NT2/D1 (cell line): ENCODE data around the gene GPC6.

Experiments used
- DNase-seq: peaks from one replicate; pipeline ENCODE4 v3.0.0-alpha.2; 2011; ENCODE audit warnings: low read depth, low spot score
- H3K27me3 ChIP-seq: 2 replicates; pipeline ENCODE4 v1.6.0; 2011; ENCODE audit warnings: mild to moderate bottlenecking; ENCODE audit not compliant: insufficient read length, insufficient read depth
- H3K36me3 ChIP-seq: 2 replicates; pipeline ENCODE4 v1.6.1; 2011; ENCODE audit warnings: mild to moderate bottlenecking, low read length, mixed read lengths; ENCODE audit not compliant: insufficient read depth, insufficient read length
- H3K4me1 ChIP-seq: 2 replicates; pipeline ENCODE4 v1.5.1; 2011; ENCODE audit not compliant: insufficient read depth, insufficient read length
- H3K4me3 ChIP-seq: 2 replicates; pipeline ENCODE4 v1.5.1; 2011; ENCODE audit warnings: low read depth; ENCODE audit not compliant: insufficient read length
- H3K9ac ChIP-seq: 2 replicates; pipeline ENCODE4 v1.6.0; 2011; ENCODE audit warnings: low read depth; ENCODE audit not compliant: insufficient read length
- H3K9me3 ChIP-seq: 2 replicates; pipeline ENCODE4 v1.5.1; 2011; ENCODE audit warnings: mild to moderate bottlenecking, low read length; ENCODE audit not compliant: insufficient read depth
- SUZ12 ChIP-seq: IDR thresholded peaks from 2 replicates; pipeline ENCODE4 v1.6.1; 2011; ENCODE audit not compliant: insufficient read length, insufficient read depth; ENCODE audit errors: extremely low read depth
- YY1 ChIP-seq: IDR thresholded peaks from 2 replicates; pipeline ENCODE4 v1.6.1; 2011; ENCODE audit not compliant: insufficient read length, insufficient read depth
- ZNF274 ChIP-seq: IDR thresholded peaks from 2 replicates; pipeline ENCODE4 v1.6.1; 2011; ENCODE audit warnings: mild to moderate bottlenecking, low read depth, low read length

GPC6 gene

GRCh38 chr13:94444826-94445225 is 1218.2 kb downstream of the GPC6 start:
- Histone ChIP-seq H3K4me3 (no peak overlapping the region), H3K9ac (no peak overlapping the region), H3K4me1 (no peaks in the 10 kb centered on the region), H3K36me3 (no peaks in the 10 kb centered on the region), H3K27me3 (no peaks in the 10 kb centered on the region), H3K9me3 (no peaks in the 10 kb centered on the region)
- no peak for DNase-seq
- TF ChIP-seq YY1 (no peak), ZNF274 (no peak), SUZ12 (no peak)

DNA sequence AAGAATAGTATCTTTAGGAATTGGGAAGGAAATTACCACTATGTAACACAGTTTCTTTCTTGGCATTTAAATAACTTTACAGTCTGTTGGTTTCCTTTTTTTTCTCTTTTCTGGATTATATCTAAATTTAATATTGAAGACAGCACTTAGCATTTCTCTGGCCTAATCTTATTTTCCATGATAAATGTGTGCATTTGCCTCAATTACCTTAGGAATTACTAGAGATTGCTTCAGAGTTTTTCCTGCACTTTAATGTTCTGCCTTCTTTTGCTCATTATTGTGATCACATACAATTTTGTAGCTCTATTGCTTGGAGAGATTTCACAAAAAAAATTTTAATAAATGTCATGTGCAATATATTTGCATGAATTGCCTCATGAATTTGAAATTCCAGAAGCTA is 1227.7 kb downstream of the GPC6 start:
- Histone ChIP-seq H3K9ac (no peak overlapping the region), H3K27me3 (no peaks in the 10 kb centered on the region), H3K36me3 (no peaks in the 10 kb centered on the region), H3K4me3 (no peak overlapping the region), H3K9me3 (no peaks in the 10 kb centered on the region), H3K4me1 (no peaks in the 10 kb centered on the region)
- DNase-seq, result no peak
- TF ChIP-seq YY1 (no peak), SUZ12 (no peak), ZNF274 (no peak)

DNA sequence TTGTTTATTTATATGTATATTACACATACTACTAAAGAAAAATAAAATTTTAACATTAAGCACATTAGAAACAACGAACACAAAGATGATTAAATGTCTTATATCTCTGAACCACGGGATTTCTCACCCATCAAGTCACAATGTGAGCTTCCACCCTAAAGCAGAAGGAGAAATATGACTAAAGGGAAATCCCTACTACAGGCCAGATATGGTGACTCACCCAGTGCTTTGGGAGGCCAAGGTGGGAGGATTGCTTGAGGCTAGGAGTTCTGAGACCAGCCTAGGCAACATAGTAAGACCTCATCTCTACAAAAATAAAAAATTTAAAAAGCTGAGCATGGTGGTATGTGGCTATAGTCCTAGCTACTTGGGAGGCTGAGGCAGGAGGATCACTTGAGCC is 1228.3 kb downstream of the GPC6 start:
- Histone ChIP-seq H3K9me3 (no peaks in the 10 kb centered on the region), H3K4me3 (no peak overlapping the region), H3K9ac (no peak overlapping the region), H3K4me1 (no peaks in the 10 kb centered on the region), H3K36me3 (no peaks in the 10 kb centered on the region), H3K27me3 (no peaks in the 10 kb centered on the region)
- DNase-seq, result no peak
- TF ChIP-seq ZNF274 (no peak), YY1 (no peak), SUZ12 (no peak)

GRCh38 chr13:94455414-94455813 is 1228.8 kb downstream of the GPC6 start:
- no peaks in the 10 kb centered on the region for H3K36me3 ChIP-seq
- TF ChIP-seq ZNF274 (no peak), SUZ12 (no peak), YY1 (no peak)
- DNase-seq, result no peak
- no peaks in the 10 kb centered on the region for H3K4me1 ChIP-seq
- H3K9ac ChIP-seq, result no peak overlapping the region
- no peak overlapping the region for H3K4me3 ChIP-seq
- no peaks in the 10 kb centered on the region for H3K27me3 ChIP-seq
- H3K9me3 ChIP-seq, result no peaks in the 10 kb centered on the region
